ENCODE results near the gene GAL3ST3. TPM values are rescaled to one million over a fixed set of nuclear protein-coding genes. Genes with fewer than 3 reads are reported as not detected.
"Not testable (repeated sequence)": the region's sequence is repeated elsewhere in the genome, so short reads cannot be mapped to it uniquely, and the experiment has no call there.

GAL3ST3 gene
- total RNA-seq, 2 donors from 2014 or later = 0.66 to 2.6 TPM

DNA sequence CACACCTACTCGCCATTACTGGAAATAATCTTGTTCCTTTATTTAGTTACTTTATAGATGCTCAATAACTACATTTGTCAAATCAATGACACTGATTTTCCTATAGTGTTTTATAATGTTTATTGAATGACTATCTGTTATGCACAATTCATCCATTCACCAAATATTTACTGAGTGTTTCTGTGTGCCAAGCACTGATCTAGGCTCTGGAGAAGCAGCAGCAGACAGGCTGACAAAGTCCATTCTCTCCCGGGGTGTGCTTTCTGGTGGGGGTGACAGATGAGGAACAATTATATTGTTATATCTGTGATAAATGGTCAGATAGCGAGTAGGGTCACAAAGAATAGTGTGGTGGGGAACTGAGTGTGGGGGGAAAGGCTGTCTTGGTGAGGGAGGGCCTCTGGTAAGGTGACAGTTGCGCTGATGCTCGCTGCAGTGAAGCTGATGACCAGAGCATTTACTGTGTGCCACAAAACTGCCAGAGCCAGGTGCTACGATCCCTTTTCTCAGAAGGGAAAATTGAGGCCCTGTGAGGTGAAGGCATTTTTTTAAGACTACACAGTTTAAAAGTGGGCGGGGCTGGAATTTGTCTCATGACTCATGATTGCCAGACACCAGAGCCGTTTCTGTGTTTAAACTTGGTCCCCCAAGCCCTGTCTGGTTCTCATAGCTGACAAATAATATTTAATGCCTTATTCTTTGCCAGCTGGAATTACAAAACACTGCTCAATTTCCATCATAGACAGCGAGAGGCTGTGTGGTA lies 31.3 kb upstream of the GAL3ST3 start:
- H3K4me3 ChIP-seq = no peak overlapping the region
- H3K36me3 ChIP-seq (replicated peaks in 1 of 2; ENCODE audit: insufficient read depth in 1 of 2, low read depth in 2 of 2) = no peaks in the 10 kb centered on the region
- H3K27ac ChIP-seq = peak overlapping the region in 1 of 4 donors; percentile 70
- peak; percentile 45 for ATAC-seq
- TF ChIP-seq, protein P1, sequence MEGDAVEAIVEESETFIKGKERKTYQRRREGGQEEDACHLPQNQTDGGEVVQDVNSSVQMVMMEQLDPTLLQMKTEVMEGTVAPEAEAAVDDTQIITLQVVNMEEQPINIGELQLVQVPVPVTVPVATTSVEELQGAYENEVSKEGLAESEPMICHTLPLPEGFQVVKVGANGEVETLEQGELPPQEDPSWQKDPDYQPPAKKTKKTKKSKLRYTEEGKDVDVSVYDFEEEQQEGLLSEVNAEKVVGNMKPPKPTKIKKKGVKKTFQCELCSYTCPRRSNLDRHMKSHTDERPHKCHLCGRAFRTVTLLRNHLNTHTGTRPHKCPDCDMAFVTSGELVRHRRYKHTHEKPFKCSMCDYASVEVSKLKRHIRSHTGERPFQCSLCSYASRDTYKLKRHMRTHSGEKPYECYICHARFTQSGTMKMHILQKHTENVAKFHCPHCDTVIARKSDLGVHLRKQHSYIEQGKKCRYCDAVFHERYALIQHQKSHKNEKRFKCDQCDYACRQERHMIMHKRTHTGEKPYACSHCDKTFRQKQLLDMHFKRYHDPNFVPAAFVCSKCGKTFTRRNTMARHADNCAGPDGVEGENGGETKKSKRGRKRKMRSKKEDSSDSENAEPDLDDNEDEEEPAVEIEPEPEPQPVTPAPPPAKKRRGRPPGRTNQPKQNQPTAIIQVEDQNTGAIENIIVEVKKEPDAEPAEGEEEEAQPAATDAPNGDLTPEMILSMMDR (IDR thresholded peaks at IDR 0.05) = no peak
- TF ChIP-seq POLR2A (IDR thresholded peaks at IDR 0.05) = no peak
- DNase-seq = peak; percentile 33 to 67 (median 58)
- intact Hi-C loops (cut with DNase I) = no loop called here
- no peaks in the 10 kb centered on the region for H3K27me3 ChIP-seq
- 59 to 65% methylated on average over 9 of the region's 9 CpGs for WGBS, 2 donors
- H3K9me3 ChIP-seq = no peaks in the 10 kb centered on the region
- H3K4me1 ChIP-seq = peaks cover 49% of the 10 kb centered on the region

DNA sequence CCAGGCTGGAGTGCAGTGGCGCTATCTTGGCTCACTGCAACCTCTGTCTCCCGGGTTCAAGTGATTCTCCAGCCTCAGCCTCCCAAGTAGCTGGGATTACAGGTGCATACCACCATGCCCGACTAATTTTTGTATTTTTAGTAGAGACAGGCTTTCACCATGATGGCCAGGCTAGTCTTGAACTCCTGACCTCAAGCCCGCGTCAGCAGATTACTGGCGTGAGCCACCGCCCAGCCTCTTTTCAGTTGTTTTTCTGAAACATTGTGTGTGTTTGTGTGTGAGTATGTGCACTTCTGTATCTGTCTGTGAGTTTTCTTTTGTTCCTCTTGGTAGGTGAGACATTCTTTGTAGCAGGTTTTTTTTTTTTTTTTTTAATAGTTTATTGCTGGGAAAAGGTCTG lies 30.0 kb upstream of the GAL3ST3 start:
- H3K27ac ChIP-seq = not testable (repeated sequence)

DNA sequence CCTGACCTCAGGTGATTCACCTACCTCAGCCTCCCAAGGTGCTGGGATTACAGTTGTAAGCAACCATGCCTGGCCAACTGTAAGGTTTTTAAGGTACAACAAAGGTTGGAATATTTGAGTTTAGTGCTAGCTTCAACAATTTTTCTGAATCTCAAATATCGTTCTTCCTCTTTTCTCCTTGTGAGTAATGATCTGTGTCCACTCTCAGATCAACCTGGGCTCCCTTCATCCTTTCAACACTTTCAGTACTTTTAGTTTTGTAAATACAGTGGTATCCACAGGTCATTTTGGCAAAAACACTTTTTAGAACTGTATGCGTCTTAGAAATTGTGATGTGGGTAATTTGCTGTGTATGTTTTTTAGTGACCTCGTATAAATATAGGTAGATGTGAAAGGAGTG lies 29.0 kb upstream of the GAL3ST3 start:
- no peak overlapping the region for H3K27ac ChIP-seq
- no peaks in the 10 kb centered on the region for H3K27me3 ChIP-seq
- no peak overlapping the region for H3K4me3 ChIP-seq
- intact Hi-C loops (cut with DNase I) = no loop called here
- ATAC-seq (no peak), DNase-seq (no peak)
- TF ChIP-seq, protein P1 (IDR thresholded peaks at IDR 0.05) = no peak
- TF ChIP-seq POLR2A (IDR thresholded peaks at IDR 0.05) = no peak
- H3K36me3 ChIP-seq (replicated peaks in 1 of 2; ENCODE audit: insufficient read depth in 1 of 2, low read depth in 2 of 2) = no peaks in the 10 kb centered on the region
- no peaks in the 10 kb centered on the region for H3K9me3 ChIP-seq
- H3K4me1 ChIP-seq = peaks cover 28% of the 10 kb centered on the region
- 89 to 92% methylated on average over 3 of the region's 3 CpGs for WGBS, 2 donors

More for the DNA sequence above, 30.0 kb upstream of the GAL3ST3 start:
- 88 to 93% methylated on average over 7 of the region's 7 CpGs for WGBS, 2 donors
- H3K27me3 ChIP-seq; ATAC-seq; intact Hi-C loops (cut with DNase I); H3K9me3 ChIP-seq; H3K36me3 ChIP-seq (replicated peaks in 1 of 2; ENCODE audit: insufficient read depth in 1 of 2, low read depth in 2 of 2); DNase-seq; H3K4me3 ChIP-seq: not testable (repeated sequence)
- H3K4me1 ChIP-seq = peaks cover 38% of the 10 kb centered on the region

DNA sequence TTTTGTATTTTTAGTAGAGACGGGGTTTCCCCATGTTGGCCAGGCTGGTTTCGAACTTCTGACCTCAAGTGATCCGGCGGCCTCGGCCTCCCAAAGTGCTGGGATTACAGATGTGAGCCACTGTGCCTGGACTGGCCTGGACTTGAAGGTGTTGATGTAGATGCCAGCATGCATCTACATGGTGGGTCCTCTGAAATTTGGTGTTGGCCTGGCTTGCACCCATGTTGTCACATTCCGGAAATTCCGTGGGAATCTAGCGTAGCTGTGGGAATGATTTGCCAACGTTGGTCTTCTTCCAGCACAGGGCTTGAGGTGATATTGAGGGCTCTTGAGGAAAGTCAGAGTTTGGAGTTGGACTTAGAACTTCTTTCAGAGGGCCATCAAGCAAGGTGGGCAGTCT lies 27.6 kb upstream of the GAL3ST3 start:
- 66 to 87% methylated on average over 9 of the region's 9 CpGs for WGBS, 2 donors
- H3K4me1 ChIP-seq = peaks cover 19% of the 10 kb centered on the region
- H3K27me3 ChIP-seq = no peaks in the 10 kb centered on the region
- no peaks in the 10 kb centered on the region for H3K9me3 ChIP-seq
- ATAC-seq (no peak), DNase-seq (no peak)
- TF ChIP-seq POLR2A (IDR thresholded peaks at IDR 0.05) = no peak
- TF ChIP-seq, protein P1 (IDR thresholded peaks at IDR 0.05) = no peak
- H3K27ac ChIP-seq = no peak overlapping the region
- intact Hi-C loops (cut with DNase I) = no loop called here
- no peak overlapping the region for H3K4me3 ChIP-seq
- no peaks in the 10 kb centered on the region for H3K36me3 ChIP-seq (replicated peaks in 1 of 2; ENCODE audit: insufficient read depth in 1 of 2, low read depth in 2 of 2)

DNA sequence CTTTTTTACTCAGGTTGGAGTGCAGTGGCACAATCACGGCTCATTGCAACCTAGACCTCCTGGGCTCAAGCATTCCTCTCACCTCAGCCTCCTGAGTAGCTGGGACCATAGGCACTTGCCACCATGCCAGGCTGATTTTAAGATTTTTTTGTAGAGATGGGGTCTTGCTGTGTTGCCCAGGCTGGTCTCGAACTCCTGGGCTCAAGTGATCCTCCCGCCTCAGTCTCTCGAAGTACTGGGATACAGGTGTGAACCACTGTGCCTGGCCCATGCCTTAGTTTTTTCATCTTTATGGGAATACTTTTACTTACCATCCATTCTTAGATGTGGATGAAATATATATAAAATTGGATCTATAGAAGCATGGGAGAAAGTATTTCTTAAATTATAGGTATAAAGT lies 26.3 kb upstream of the GAL3ST3 start:
- H3K9me3 ChIP-seq = no peaks in the 10 kb centered on the region
- no peak for DNase-seq
- TF ChIP-seq, protein P1 (IDR thresholded peaks at IDR 0.05) = no peak
- no peak for TF ChIP-seq POLR2A (IDR thresholded peaks at IDR 0.05)
- peaks cover 12% of the 10 kb centered on the region for H3K4me1 ChIP-seq
- WGBS, 2 donors = 96% methylated on average over 4 of the region's 4 CpGs
- H3K4me3 ChIP-seq = no peak overlapping the region
- no peaks in the 10 kb centered on the region for H3K27me3 ChIP-seq
- no peaks in the 10 kb centered on the region for H3K36me3 ChIP-seq (replicated peaks in 1 of 2; ENCODE audit: insufficient read depth in 1 of 2, low read depth in 2 of 2)
- intact Hi-C loops (cut with DNase I) = no loop called here
- no peak overlapping the region for H3K27ac ChIP-seq
- no peak for ATAC-seq

All from body of pancreas (tissue), 4 donors.